SU-DHL-6 (cell line): ENCODE results near the gene HPGDS.

Experiments
- CTCF ChIP-seq: fragments of 200-600 bp; sonication (generic); IDR thresholded peaks from one replicate; pipeline ENCODE4 v1.5.1; 2017; ENCODE audit warnings: antibody characterized with exemption, mild to moderate bottlenecking, low read length, moderate library complexity; ENCODE audit not compliant: insufficient read depth, poor library complexity, severe bottlenecking
- EZH2phosphoT487 ChIP-seq: fragments of 200-600 bp; sonication (generic), shearing (Covaris generic); conservative IDR thresholded peaks from 2 replicates; pipeline ENCODE4 v1.6.1; 2018; ENCODE audit warnings: mild to moderate bottlenecking, antibody characterized with exemption, low read length, moderate library complexity, mixed read lengths

GRCh38 chr4:94357624-94358023 lies 15.0 kb upstream of the HPGDS start:
- TF ChIP-seq EZH2phosphoT487 (no peak), CTCF (no peak)
